Measurements from ENCODE around the gene NLRC5. TPM values are rescaled to one million over a fixed set of nuclear protein-coding genes. Genes with fewer than 3 reads are reported as not detected.

The NLRC5 gene
- total RNA-seq, 4 donors from 2014 or later, result 32.4 to 57.9 (median 37.1) TPM

DNA sequence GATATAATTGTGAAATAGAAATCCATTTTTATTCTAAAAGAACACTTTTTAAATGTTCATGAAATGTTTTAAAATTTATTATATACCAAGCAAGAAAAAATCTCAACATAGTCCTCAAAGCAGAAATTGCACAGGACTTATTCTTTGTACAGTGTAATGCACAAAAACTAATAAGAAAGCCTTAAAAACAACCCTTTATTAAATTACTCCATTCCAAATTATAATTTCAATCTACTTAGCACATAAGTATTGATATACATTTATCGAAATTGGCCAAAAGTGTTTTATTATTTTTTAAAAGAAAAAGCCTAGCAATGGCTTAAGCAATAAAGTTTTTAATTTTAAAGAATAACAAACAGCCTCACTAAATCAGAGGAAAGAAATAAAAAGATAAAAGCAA is 19.1 kb downstream of the NLRC5 start:
- no peaks in the 10 kb centered on the region for H3K27me3 ChIP-seq
- H3K36me3 ChIP-seq, result peaks cover 0 to 8% (median 0%) of the 10 kb centered on the region in 3 donors
- H3K4me3 ChIP-seq, result no peak overlapping the region
- TF ChIP-seq EP300 (IDR thresholded peaks at IDR 0.05) (no peak), POLR2A (IDR thresholded peaks at IDR 0.05) (no peak)
- TF ChIP-seq, protein P1, sequence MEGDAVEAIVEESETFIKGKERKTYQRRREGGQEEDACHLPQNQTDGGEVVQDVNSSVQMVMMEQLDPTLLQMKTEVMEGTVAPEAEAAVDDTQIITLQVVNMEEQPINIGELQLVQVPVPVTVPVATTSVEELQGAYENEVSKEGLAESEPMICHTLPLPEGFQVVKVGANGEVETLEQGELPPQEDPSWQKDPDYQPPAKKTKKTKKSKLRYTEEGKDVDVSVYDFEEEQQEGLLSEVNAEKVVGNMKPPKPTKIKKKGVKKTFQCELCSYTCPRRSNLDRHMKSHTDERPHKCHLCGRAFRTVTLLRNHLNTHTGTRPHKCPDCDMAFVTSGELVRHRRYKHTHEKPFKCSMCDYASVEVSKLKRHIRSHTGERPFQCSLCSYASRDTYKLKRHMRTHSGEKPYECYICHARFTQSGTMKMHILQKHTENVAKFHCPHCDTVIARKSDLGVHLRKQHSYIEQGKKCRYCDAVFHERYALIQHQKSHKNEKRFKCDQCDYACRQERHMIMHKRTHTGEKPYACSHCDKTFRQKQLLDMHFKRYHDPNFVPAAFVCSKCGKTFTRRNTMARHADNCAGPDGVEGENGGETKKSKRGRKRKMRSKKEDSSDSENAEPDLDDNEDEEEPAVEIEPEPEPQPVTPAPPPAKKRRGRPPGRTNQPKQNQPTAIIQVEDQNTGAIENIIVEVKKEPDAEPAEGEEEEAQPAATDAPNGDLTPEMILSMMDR (IDR thresholded peaks at IDR 0.05), result no peak
- WGBS, 2 donors, result 96% methylated on average over 1 of the region's 1 CpG
- peaks cover 0 to under 1% (median 0%) of the 10 kb centered on the region in 4 donors for H3K4me1 ChIP-seq
- H3K9me3 ChIP-seq, result no peaks in the 10 kb centered on the region
- no peak for DNase-seq (ENCODE audit: low spot score in 2 of 2)
- H3K27ac ChIP-seq, result no peak overlapping the region

DNA sequence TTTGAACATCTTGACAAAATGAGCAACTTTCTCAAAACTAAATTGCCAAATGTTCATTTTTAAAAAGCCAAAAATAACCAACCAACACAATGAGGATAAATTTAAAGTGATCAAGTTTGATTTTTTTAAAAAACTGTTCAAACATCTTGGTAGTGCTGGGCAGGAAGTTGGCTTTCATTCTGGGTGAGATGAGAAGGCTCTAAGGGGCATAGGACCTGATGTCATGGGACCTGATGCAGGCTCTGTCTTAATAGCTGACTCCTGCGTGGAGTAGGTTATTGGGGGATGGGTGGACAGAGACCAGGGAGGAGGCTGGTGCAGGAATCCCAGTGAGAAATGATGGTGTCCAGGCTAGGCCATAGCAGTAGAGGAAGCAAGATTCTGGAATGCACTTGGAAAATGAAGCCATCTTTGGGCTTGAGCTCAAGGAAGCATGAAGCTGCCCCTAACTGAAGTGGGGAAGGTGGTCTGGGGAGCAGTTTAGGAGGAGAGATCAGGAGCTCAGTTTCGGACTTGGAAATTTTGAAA is 20.4 kb downstream of the NLRC5 start:
- WGBS, 2 donors, result 89 to 98% methylated on average over 2 of the region's 2 CpGs

DNA sequence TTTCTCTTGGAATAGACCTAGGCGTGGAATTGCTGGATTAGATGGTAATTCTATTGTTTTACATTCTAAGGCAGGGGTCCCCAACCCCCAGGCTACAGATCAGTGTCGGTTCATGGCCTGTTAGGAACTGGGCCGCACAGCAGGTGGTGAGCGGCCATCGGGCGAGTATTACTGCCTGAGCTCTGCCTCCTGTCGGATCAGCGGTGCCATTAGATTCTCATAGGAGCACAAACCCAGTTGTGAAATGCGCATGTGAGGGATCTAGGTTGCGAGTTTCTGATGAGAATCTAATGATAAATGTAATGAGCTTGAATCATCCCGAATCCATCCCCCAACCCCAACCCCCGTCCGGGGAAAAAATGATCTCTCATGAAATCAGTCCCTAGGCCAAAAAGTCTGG is 23.0 kb downstream of the NLRC5 start:
- H3K27me3 ChIP-seq, result no peaks in the 10 kb centered on the region
- H3K9me3 ChIP-seq, result peaks cover 0 to 6% (median 2%) of the 10 kb centered on the region in 4 donors
- H3K4me3 ChIP-seq, result no peak overlapping the region
- TF ChIP-seq, protein P1 (IDR thresholded peaks at IDR 0.05), result no peak
- TF ChIP-seq EP300 (IDR thresholded peaks at IDR 0.05), result no peak
- TF ChIP-seq POLR2A (IDR thresholded peaks at IDR 0.05), result no peak
- no peak overlapping the region for H3K27ac ChIP-seq
- H3K36me3 ChIP-seq, result peaks cover 0 to 5% (median 0%) of the 10 kb centered on the region in 3 donors
- WGBS, 2 donors, result 81 to 89% methylated on average over 13 of the region's 13 CpGs
- H3K4me1 ChIP-seq, result peaks cover 0 to 9% (median 0%) of the 10 kb centered on the region in 4 donors
- no peak for DNase-seq (ENCODE audit: low spot score in 2 of 2)

More for the DNA sequence above, 20.4 kb downstream of the NLRC5 start:
- H3K36me3 ChIP-seq, result peaks cover 0 to 2% (median 0%) of the 10 kb centered on the region in 3 donors
- no peak for DNase-seq (ENCODE audit: low spot score in 2 of 2)
- no peaks in the 10 kb centered on the region for H3K27me3 ChIP-seq
- peaks cover 0 to 6% (median 2%) of the 10 kb centered on the region in 4 donors for H3K9me3 ChIP-seq
- TF ChIP-seq POLR2A (IDR thresholded peaks at IDR 0.05) (no peak), EP300 (IDR thresholded peaks at IDR 0.05) (no peak)
- TF ChIP-seq, protein P1 (IDR thresholded peaks at IDR 0.05), result no peak
- H3K4me3 ChIP-seq, result no peak overlapping the region
- H3K27ac ChIP-seq, result no peak overlapping the region
- peaks cover 0 to 9% (median 0%) of the 10 kb centered on the region in 4 donors for H3K4me1 ChIP-seq

DNA sequence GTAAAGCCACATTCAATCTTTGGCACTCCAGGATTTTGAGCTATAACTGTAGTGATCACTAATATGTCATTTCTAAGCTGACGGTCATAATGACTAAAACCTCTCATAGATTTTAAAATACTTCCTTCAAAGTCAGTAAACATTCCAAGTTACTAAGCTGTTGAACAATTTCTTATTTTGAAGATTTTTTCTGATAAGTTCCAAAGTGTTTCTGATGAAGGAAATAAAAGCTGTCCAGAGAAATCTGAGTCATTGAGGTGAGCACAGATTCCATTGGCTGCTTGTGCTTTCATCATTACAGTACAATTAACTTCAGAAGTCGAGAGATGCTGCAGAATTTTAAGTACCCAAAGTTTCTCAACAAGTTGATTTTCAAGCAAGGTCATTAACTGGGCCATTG is 23.9 kb downstream of the NLRC5 start:
- Histone ChIP-seq H3K4me1 (peaks cover 0 to 9% (median 0%) of the 10 kb centered on the region in 4 donors), H3K27ac (no peak overlapping the region), H3K4me3 (no peak overlapping the region), H3K27me3 (no peaks in the 10 kb centered on the region), H3K36me3 (peaks cover 0 to 14% (median 2%) of the 10 kb centered on the region in 3 donors), H3K9me3 (peaks cover 0 to 6% (median 2%) of the 10 kb centered on the region in 4 donors)
- TF ChIP-seq, protein P1 (IDR thresholded peaks at IDR 0.05), result no peak
- TF ChIP-seq EP300 (IDR thresholded peaks at IDR 0.05) (no peak), POLR2A (IDR thresholded peaks at IDR 0.05) (no peak)
- 67 to 82% methylated on average over 2 of the region's 2 CpGs for WGBS, 2 donors
- DNase-seq (ENCODE audit: low spot score in 2 of 2), result no peak

DNA sequence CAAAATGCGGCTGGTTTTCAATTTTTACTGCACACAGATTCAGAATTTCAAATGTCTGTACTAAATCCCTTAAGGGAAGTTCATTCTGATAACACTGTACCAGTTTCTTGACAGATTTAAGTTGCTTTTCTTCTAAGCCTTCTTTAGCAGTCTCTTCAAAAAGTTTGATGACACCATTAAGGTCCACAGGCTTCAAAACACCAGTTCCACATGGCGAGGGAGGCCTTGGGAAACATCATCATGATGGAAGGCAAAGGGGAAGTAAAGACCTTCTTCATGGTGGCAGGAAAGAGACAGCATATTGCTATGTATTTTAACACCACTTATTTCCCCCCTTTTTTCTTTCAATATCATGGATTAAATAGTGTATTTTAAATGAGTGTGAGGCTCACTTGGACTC is 24.5 kb downstream of the NLRC5 start:
- TF ChIP-seq, protein P1 (IDR thresholded peaks at IDR 0.05), result no peak
- no peak for TF ChIP-seq POLR2A (IDR thresholded peaks at IDR 0.05)
- no peak for DNase-seq (ENCODE audit: low spot score in 2 of 2)
- Histone ChIP-seq H3K4me3 (no peak overlapping the region), H3K27me3 (no peaks in the 10 kb centered on the region), H3K9me3 (peaks cover 0 to 6% (median 2%) of the 10 kb centered on the region in 4 donors), H3K36me3 (peaks cover 0 to 20% (median 6%) of the 10 kb centered on the region in 3 donors), H3K27ac (peak overlapping the region in 2 of 4 donors; percentile 4 to 45), H3K4me1 (peaks cover 0 to 9% (median 0%) of the 10 kb centered on the region in 4 donors)
- 94 to 97% methylated on average over 2 of the region's 2 CpGs for WGBS, 2 donors

Measured in tibial nerve (tissue), 4 donors.